ENCODE results near the gene TREML4.

- TF ChIP-seq CTCF (IDR thresholded peaks at IDR 0.05) (no peak), POLR2A (IDR thresholded peaks at IDR 0.05) (no peak)
Measured at GRCh38 chr6:41277605-41278004, 49.5 kb downstream of the TREML4 start.
